HG03066 (cell line): Measurements from ENCODE around the gene KDM4F.
A peak's percentile ranks its signal among the peaks of the same experiment; 100 is the strongest.
"Not testable (repeated sequence)": the region's sequence is repeated elsewhere in the genome, so short reads cannot be mapped to it uniquely, and the experiment has no call there.

Source experiments
- ATAC-seq: cut with Tn5 transposase; IDR thresholded peaks from one replicate; pipeline ENCODE4 v1.9.1; 2021; ENCODE audit warnings: low read depth; ENCODE audit not compliant: unreplicated experiment

Gene KDM4F

GRCh38 chr11:95049122-95049521, at the start of gene KDM4F:
Gene KDM4F, plus strand, starts transcription at chr11:95049422.
- not testable (repeated sequence) for ATAC-seq

- no peak for ATAC-seq
Measured at GRCh38 chr11:95003716-95004115, 45.5 kb upstream of the KDM4F start.

- ATAC-seq: no peak
Measured at GRCh38 chr11:95005642-95006041, 43.6 kb upstream of the KDM4F start.

GRCh38 chr11:95011376-95011775, 37.8 kb upstream of the KDM4F start:
- no peak for ATAC-seq

GRCh38 chr11:95014184-95014821, 34.9 kb upstream of the KDM4F start:
- ATAC-seq: no peak

GRCh38 chr11:95016139-95016538, 33.1 kb upstream of the KDM4F start:
- no peak for ATAC-seq

- ATAC-seq: not testable (repeated sequence)
Measured at GRCh38 chr11:95021468-95021867, 27.8 kb upstream of the KDM4F start.

- no peak for ATAC-seq
Measured at GRCh38 chr11:95024958-95025357, 24.3 kb upstream of the KDM4F start, which contains the start of gene KDM4E. Gene KDM4E, plus strand, starts transcription at chr11:95025258. Its CDS starts 300 bp downstream, at chr11:95025558.

- not testable (repeated sequence) for ATAC-seq
Measured at GRCh38 chr11:95025594-95025993, 23.6 kb upstream of the KDM4F start.

GRCh38 chr11:95028357-95028756, 20.9 kb upstream of the KDM4F start:
- no peak for ATAC-seq

GRCh38 chr11:95033051-95033450, 16.2 kb upstream of the KDM4F start:
- ATAC-seq: no peak

GRCh38 chr11:95035316-95035715, 13.9 kb upstream of the KDM4F start:
- no peak for ATAC-seq

- ATAC-seq: not testable (repeated sequence)
Measured at GRCh38 chr11:95037356-95038035, 11.7 kb upstream of the KDM4F start.

- ATAC-seq: no peak
Measured at GRCh38 chr11:95042239-95042638, 7.0 kb upstream of the KDM4F start.

- ATAC-seq: no peak
Measured at GRCh38 chr11:95042906-95043305, 6.3 kb upstream of the KDM4F start.

GRCh38 chr11:95044010-95044409, 5.2 kb upstream of the KDM4F start:
- no peak for ATAC-seq

GRCh38 chr11:95045812-95046211, 3.4 kb upstream of the KDM4F start:
- no peak for ATAC-seq

GRCh38 chr11:95050595-95051202, 1.5 kb downstream of the KDM4F start:
- no peak for ATAC-seq

- no peak for ATAC-seq
Measured at GRCh38 chr11:95054356-95054755, 5.1 kb downstream of the KDM4F start.

GRCh38 chr11:95055283-95055897, 6.2 kb downstream of the KDM4F start:
- ATAC-seq: peak; percentile 96

GRCh38 chr11:95057959-95058358, 8.7 kb downstream of the KDM4F start:
- no peak for ATAC-seq
